Measurements from ENCODE around the gene TMEM178B.
"Not testable (repeated sequence)": the region's sequence is repeated elsewhere in the genome, so short reads cannot be mapped to it uniquely, and the experiment has no call there.

The TMEM178B gene

GRCh38 chr7:141185369-141185967, 111.6 kb downstream of the TMEM178B start:
- DNase-seq = no peak

GRCh38 chr7:141189231-141189630, 115.4 kb downstream of the TMEM178B start:
- DNase-seq = no peak

- DNase-seq = no peak
Observed at GRCh38 chr7:141190495-141190894, 116.6 kb downstream of the TMEM178B start.

GRCh38 chr7:141191277-141191676, 117.4 kb downstream of the TMEM178B start:
- DNase-seq = no peak

- no peak for DNase-seq
Observed at GRCh38 chr7:141193066-141193465, 119.2 kb downstream of the TMEM178B start.

GRCh38 chr7:141195722-141196121, 121.9 kb downstream of the TMEM178B start:
- not testable (repeated sequence) for DNase-seq

GRCh38 chr7:141198194-141198958, 124.5 kb downstream of the TMEM178B start:
- no peak for DNase-seq

- DNase-seq = no peak
Observed at GRCh38 chr7:141200191-141201108, 126.6 kb downstream of the TMEM178B start.

- no peak for DNase-seq
Observed at GRCh38 chr7:141201145-141201885, 127.5 kb downstream of the TMEM178B start.

- no peak for DNase-seq
Observed at GRCh38 chr7:141202535-141202934, 128.7 kb downstream of the TMEM178B start.

- no peak for DNase-seq
Observed at GRCh38 chr7:141203177-141203576, 129.3 kb downstream of the TMEM178B start.

- DNase-seq = no peak
Observed at GRCh38 chr7:141203586-141203985, 129.7 kb downstream of the TMEM178B start.

- no peak for DNase-seq
Observed at GRCh38 chr7:141207661-141208060, 133.8 kb downstream of the TMEM178B start.

GRCh38 chr7:141208539-141208938, 134.7 kb downstream of the TMEM178B start:
- no peak for DNase-seq

GRCh38 chr7:141209454-141209853, 135.6 kb downstream of the TMEM178B start:
- DNase-seq = no peak

- no peak for DNase-seq
Observed at GRCh38 chr7:141210862-141211261, 137.0 kb downstream of the TMEM178B start.

- no peak for DNase-seq
Observed at GRCh38 chr7:141213226-141213625, 139.4 kb downstream of the TMEM178B start.

GRCh38 chr7:141217938-141218337, 144.1 kb downstream of the TMEM178B start:
- DNase-seq = no peak

- DNase-seq = no peak
Observed at GRCh38 chr7:141218941-141219340, 145.1 kb downstream of the TMEM178B start.

- DNase-seq = no peak
Observed at GRCh38 chr7:141220263-141220880, 146.5 kb downstream of the TMEM178B start.

- DNase-seq = no peak
Observed at GRCh38 chr7:141221007-141221612, 147.2 kb downstream of the TMEM178B start.

Data from NCI-H226 (cell line).